Natural killer cell treated with Interleukin-12 subunit alpha and Interleukin-12 subunit beta and Interleukin-15 and Interleukin-18, amount 100 ng/mL, for 72 hours (primary cell): ENCODE measurements around the gene LPAR1. TPM values are rescaled to one million over a fixed set of nuclear protein-coding genes. Genes with fewer than 3 reads are reported as not detected.

Source experiments
- ATAC-seq, 2 donors: fragments of 150-1000 bp; cut with Tn5 transposase in 1 of 2; sonication (Bioruptor Pico), chemical (Tn5 transposase) in 1 of 2; 2 replicates each; pipeline ENCODE4 v1.10.0; 2021
- DNase-seq: peaks from one replicate; pipeline ENCODE4 v3.0.0; 2022; ENCODE audit warnings: low spot score
- H3K27ac Mint-ChIP-seq, 2 donors: 1 replicate in 1 of 2; 2 replicates in 1 of 2; pipeline ENCODE4 v1.8.0; 2022; ENCODE audit warnings: mixed read lengths in 2 of 2, mild to moderate bottlenecking in 1 of 2, moderate library complexity in 1 of 2
- H3K27me3 Mint-ChIP-seq, 2 donors: 1 replicate in 1 of 2; 2 replicates in 1 of 2; pipeline ENCODE4 v1.8.0; 2022; ENCODE audit warnings: mixed read lengths in 2 of 2
- H3K36me3 Mint-ChIP-seq: one replicate; pipeline ENCODE4 v1.8.0; 2022; ENCODE audit warnings: mixed read lengths
- H3K4me1 Mint-ChIP-seq, 2 donors: 1 replicate in 1 of 2; 2 replicates in 1 of 2; pipeline ENCODE4 v1.8.0; 2022; ENCODE audit warnings: low read depth in 2 of 2, mixed read lengths in 2 of 2, mild to moderate bottlenecking in 1 of 2
- H3K4me3 Mint-ChIP-seq: one replicate; pipeline ENCODE4 v1.8.0; 2022; ENCODE audit warnings: mixed read lengths
- H3K9me3 Mint-ChIP-seq: 2 replicates; pipeline ENCODE4 v1.8.0; 2022; ENCODE audit warnings: mixed read lengths
- total RNA-seq, 2 donors: library from RNA; stranded (reverse); gene quantifications; one replicate each; pipeline ENCODE4 v1.2.3, GENCODE V29; 2022

LPAR1 gene
- total RNA-seq, 2 donors from 2014 or later, result 0.21 TPM; not detected in 1

- H3K36me3 Mint-ChIP-seq, result no peaks in the 10 kb centered on the region
- H3K9me3 Mint-ChIP-seq, result no peaks in the 10 kb centered on the region
- no peaks in the 10 kb centered on the region for H3K27me3 Mint-ChIP-seq
- no peak overlapping the region for H3K4me3 Mint-ChIP-seq
- no peak overlapping the region for H3K27ac Mint-ChIP-seq
- peaks cover 0 to 3% of the 10 kb centered on the region in 2 donors for H3K4me1 Mint-ChIP-seq
- no peak for DNase-seq
- no peak for ATAC-seq
Observed at GRCh38 chr9:110928599-110928998, 109.7 kb downstream of the LPAR1 start.

- no peaks in the 10 kb centered on the region for H3K27me3 Mint-ChIP-seq
- no peak for ATAC-seq
- H3K9me3 Mint-ChIP-seq, result no peaks in the 10 kb centered on the region
- DNase-seq, result no peak
- H3K36me3 Mint-ChIP-seq, result no peaks in the 10 kb centered on the region
- no peak overlapping the region for H3K27ac Mint-ChIP-seq
- H3K4me3 Mint-ChIP-seq, result no peak overlapping the region
- no peaks in the 10 kb centered on the region for H3K4me1 Mint-ChIP-seq
Observed at GRCh38 chr9:110926828-110927487, 111.3 kb downstream of the LPAR1 start.

GRCh38 chr9:110923601-110924000 lies 114.7 kb downstream of the LPAR1 start:
- H3K27me3 Mint-ChIP-seq, result no peaks in the 10 kb centered on the region
- no peaks in the 10 kb centered on the region for H3K4me1 Mint-ChIP-seq
- H3K36me3 Mint-ChIP-seq, result no peaks in the 10 kb centered on the region
- no peak overlapping the region for H3K4me3 Mint-ChIP-seq
- H3K27ac Mint-ChIP-seq, result no peak overlapping the region
- ATAC-seq, result no peak
- no peaks in the 10 kb centered on the region for H3K9me3 Mint-ChIP-seq
- DNase-seq, result no peak

GRCh38 chr9:110922145-110922544 lies 116.1 kb downstream of the LPAR1 start:
- Mint-ChIP-seq H3K4me1 (no peaks in the 10 kb centered on the region), H3K4me3 (no peak overlapping the region), H3K27me3 (no peaks in the 10 kb centered on the region), H3K36me3 (no peaks in the 10 kb centered on the region), H3K27ac (no peak overlapping the region), H3K9me3 (no peaks in the 10 kb centered on the region)
- DNase-seq, result no peak
- ATAC-seq, result no peak

GRCh38 chr9:110921705-110922104 lies 116.6 kb downstream of the LPAR1 start:
- H3K27me3 Mint-ChIP-seq, result no peaks in the 10 kb centered on the region
- ATAC-seq (peak in 1 of 2 donors; percentile 11), DNase-seq (no peak)
- H3K27ac Mint-ChIP-seq, result no peak overlapping the region
- H3K4me3 Mint-ChIP-seq, result no peak overlapping the region
- no peaks in the 10 kb centered on the region for H3K4me1 Mint-ChIP-seq
- H3K9me3 Mint-ChIP-seq, result no peaks in the 10 kb centered on the region
- no peaks in the 10 kb centered on the region for H3K36me3 Mint-ChIP-seq

- ATAC-seq (no peak), DNase-seq (no peak)
- Mint-ChIP-seq H3K4me1 (no peaks in the 10 kb centered on the region), H3K27ac (no peak overlapping the region), H3K4me3 (no peak overlapping the region), H3K36me3 (no peaks in the 10 kb centered on the region), H3K27me3 (no peaks in the 10 kb centered on the region), H3K9me3 (no peaks in the 10 kb centered on the region)
Observed at GRCh38 chr9:110919609-110920008, 118.7 kb downstream of the LPAR1 start.

GRCh38 chr9:110919050-110919435 lies 119.2 kb downstream of the LPAR1 start:
- Mint-ChIP-seq H3K9me3 (peaks cover 3% of the 10 kb centered on the region), H3K36me3 (no peaks in the 10 kb centered on the region), H3K4me3 (no peak overlapping the region), H3K27ac (no peak overlapping the region), H3K27me3 (no peaks in the 10 kb centered on the region), H3K4me1 (no peaks in the 10 kb centered on the region)
- ATAC-seq (no peak), DNase-seq (no peak)

GRCh38 chr9:110918316-110919049 lies 119.8 kb downstream of the LPAR1 start:
- H3K4me1 Mint-ChIP-seq, result no peaks in the 10 kb centered on the region
- H3K36me3 Mint-ChIP-seq, result no peaks in the 10 kb centered on the region
- H3K27me3 Mint-ChIP-seq, result no peaks in the 10 kb centered on the region
- no peak overlapping the region for H3K27ac Mint-ChIP-seq
- ATAC-seq (no peak), DNase-seq (no peak)
- no peak overlapping the region for H3K4me3 Mint-ChIP-seq
- peaks cover 3% of the 10 kb centered on the region for H3K9me3 Mint-ChIP-seq

- Mint-ChIP-seq H3K27ac (no peak overlapping the region), H3K4me3 (no peak overlapping the region), H3K9me3 (peaks cover 6% of the 10 kb centered on the region), H3K36me3 (no peaks in the 10 kb centered on the region), H3K27me3 (no peaks in the 10 kb centered on the region), H3K4me1 (no peaks in the 10 kb centered on the region)
- no peak for ATAC-seq
- no peak for DNase-seq
Observed at GRCh38 chr9:110916403-110916802, 121.9 kb downstream of the LPAR1 start.

GRCh38 chr9:110912419-110913291 lies 125.6 kb downstream of the LPAR1 start:
- Mint-ChIP-seq H3K27ac (no peak overlapping the region), H3K27me3 (no peaks in the 10 kb centered on the region), H3K9me3 (peaks cover 6% of the 10 kb centered on the region), H3K4me3 (no peak overlapping the region), H3K4me1 (no peaks in the 10 kb centered on the region), H3K36me3 (no peaks in the 10 kb centered on the region)
- DNase-seq (no peak), ATAC-seq (no peak)

GRCh38 chr9:110911659-110912418 lies 126.4 kb downstream of the LPAR1 start:
- no peaks in the 10 kb centered on the region for H3K4me1 Mint-ChIP-seq
- no peaks in the 10 kb centered on the region for H3K27me3 Mint-ChIP-seq
- H3K4me3 Mint-ChIP-seq, result no peak overlapping the region
- no peaks in the 10 kb centered on the region for H3K36me3 Mint-ChIP-seq
- peaks cover 6% of the 10 kb centered on the region for H3K9me3 Mint-ChIP-seq
- DNase-seq (no peak), ATAC-seq (no peak)
- H3K27ac Mint-ChIP-seq, result no peak overlapping the region

GRCh38 chr9:110908894-110909293 lies 129.4 kb downstream of the LPAR1 start:
- Mint-ChIP-seq H3K9me3 (peaks cover 3% of the 10 kb centered on the region), H3K27ac (no peak overlapping the region), H3K36me3 (no peaks in the 10 kb centered on the region), H3K4me1 (no peaks in the 10 kb centered on the region), H3K27me3 (no peaks in the 10 kb centered on the region), H3K4me3 (no peak overlapping the region)
- DNase-seq (no peak), ATAC-seq (no peak)

GRCh38 chr9:110900917-110901316 lies 137.4 kb downstream of the LPAR1 start:
- no peaks in the 10 kb centered on the region for H3K4me1 Mint-ChIP-seq
- H3K27ac Mint-ChIP-seq, result no peak overlapping the region
- no peak for DNase-seq
- ATAC-seq, result no peak
- H3K9me3 Mint-ChIP-seq, result peaks cover 14% of the 10 kb centered on the region
- H3K27me3 Mint-ChIP-seq, result no peaks in the 10 kb centered on the region
- H3K36me3 Mint-ChIP-seq, result no peaks in the 10 kb centered on the region
- no peak overlapping the region for H3K4me3 Mint-ChIP-seq
